ENCODE data around the gene TMOD2.

DNA sequence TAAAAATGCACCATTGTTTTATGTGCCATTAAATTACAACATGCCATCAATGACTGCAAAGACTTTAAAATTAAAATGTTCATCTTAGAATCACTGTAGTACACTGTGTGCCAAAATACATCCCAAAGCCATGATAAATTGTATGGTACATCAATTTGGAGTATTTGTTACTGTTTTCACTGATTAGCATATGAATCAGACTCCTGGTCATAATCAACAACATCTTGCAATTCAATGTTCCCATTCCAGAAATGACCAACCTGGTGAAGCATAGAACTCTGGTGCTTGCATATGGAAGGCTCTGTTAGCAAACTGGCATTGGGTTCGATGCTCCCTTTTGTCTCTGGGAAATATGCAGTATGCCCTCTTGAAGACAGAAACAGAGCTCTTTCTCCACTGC, 36.5 kb upstream of the TMOD2 start:
- TF ChIP-seq EZH2phosphoT487 (IDR thresholded peaks at IDR 0.05; ENCODE audit: insufficient read depth, low read depth) = no peak
- no peak for TF ChIP-seq EZH2 (IDR thresholded peaks at IDR 0.05; ENCODE audit: insufficient read depth, poor library complexity, severe bottlenecking)
